WTC11 (cell line): ENCODE measurements around the gene SYNDIG1. TPM values are rescaled to one million over a fixed set of nuclear protein-coding genes. Genes with fewer than 3 reads are reported as not detected.
A peak's percentile ranks its signal among the peaks of the same experiment; 100 is the strongest.

Source experiments
- ATAC-seq: fragments of 200-7000 bp; cut with Tn5 transposase; 2 replicates; pipeline ENCODE4 v1.10.0; 2021; ENCODE audit warnings: mild to moderate bottlenecking, moderate library complexity
- CTCF ChIA-PET: fragments of 300-600 bp; sonication (Branson Sonifier 250); formaldehyde crosslinking; loops from one replicate; lab custom pipeline; 2021; ENCODE audit warnings: antibody characterized with exemption; lab: Charles Lee
- POLR2A ChIA-PET: fragments of 350-600 bp; sonication (Branson Sonifier 250); formaldehyde crosslinking; loops from one replicate; lab custom pipeline; 2021; ENCODE audit warnings: antibody characterized with exemption; lab: Charles Lee
- DNase-seq: peaks from one replicate; pipeline ENCODE4 v3.0.0; 2021; ENCODE audit warnings: low spot score
- H3K27ac Mint-ChIP-seq: 2 replicates; pipeline ENCODE4 v1.8.0; 2021; ENCODE audit warnings: mixed read lengths
- H3K27me3 Mint-ChIP-seq: 2 replicates; pipeline ENCODE4 v1.8.0; 2021; ENCODE audit warnings: low read depth, mild to moderate bottlenecking, moderate library complexity, mixed read lengths
- H3K36me3 Mint-ChIP-seq: 2 replicates; pipeline ENCODE4 v1.8.0; 2021; ENCODE audit warnings: mixed read lengths
- H3K4me1 Mint-ChIP-seq: 2 replicates; pipeline ENCODE4 v1.8.0; 2022; ENCODE audit warnings: mixed read lengths
- H3K4me3 Mint-ChIP-seq: 2 replicates; pipeline ENCODE4 v1.8.0; 2021; ENCODE audit warnings: mild to moderate bottlenecking, moderate library complexity, mixed read lengths
- H3K9me3 Mint-ChIP-seq: 2 replicates; pipeline ENCODE4 v1.8.0; 2021; ENCODE audit warnings: mixed read lengths
- AFF4 ChIP-seq: sonication (generic); formaldehyde crosslinking; IDR thresholded peaks from 2 replicates; pipeline ENCODE4 v1.8.1; 2023; ENCODE audit warnings: mild to moderate bottlenecking, missing genetic modification reagents, borderline replicate concordance
- CBFB ChIP-seq: sonication (generic); formaldehyde crosslinking; IDR thresholded peaks from 2 replicates; pipeline ENCODE4 v1.8.1; 2022; ENCODE audit warnings: mild to moderate bottlenecking, low read depth, missing genetic modification reagents
- E2F4 ChIP-seq: sonication (generic); formaldehyde crosslinking; IDR thresholded peaks from 2 replicates; pipeline ENCODE4 v1.8.1; 2022; ENCODE audit warnings: low read depth, mild to moderate bottlenecking, moderate library complexity, missing genetic modification reagents, borderline replicate concordance
- ELF4 ChIP-seq: sonication (generic); formaldehyde crosslinking; IDR thresholded peaks from 2 replicates; pipeline ENCODE4 v1.8.1; 2022; ENCODE audit warnings: low read depth, mild to moderate bottlenecking, moderate library complexity, missing genetic modification reagents
- ESRRA ChIP-seq: sonication (generic); formaldehyde crosslinking; IDR thresholded peaks from 2 replicates; pipeline ENCODE4 v1.8.1; 2022; ENCODE audit warnings: mild to moderate bottlenecking, missing genetic modification reagents, borderline replicate concordance
- FOXJ3 ChIP-seq: sonication (generic); formaldehyde crosslinking; IDR thresholded peaks from 2 replicates; pipeline ENCODE4 v1.9.0; 2021; ENCODE audit warnings: missing genetic modification reagents, mild to moderate bottlenecking, borderline replicate concordance
- FOXK1 ChIP-seq: sonication (generic); formaldehyde crosslinking; IDR thresholded peaks from 2 replicates; pipeline ENCODE4 v1.8.0; 2022; ENCODE audit warnings: mild to moderate bottlenecking, moderate library complexity, missing genetic modification reagents
- GABPB1 ChIP-seq: sonication (generic); formaldehyde crosslinking; IDR thresholded peaks from 2 replicates; pipeline ENCODE4 v1.8.1; 2023; ENCODE audit warnings: mild to moderate bottlenecking, missing genetic modification reagents
- GRHL2 ChIP-seq: fragments of 250-450 bp; sonication (Bioruptor Pico); IDR thresholded peaks from 2 replicates; pipeline ENCODE4 v1.8.0; 2022; ENCODE audit warnings: mild to moderate bottlenecking, moderate library complexity; ENCODE audit not compliant: insufficient replicate concordance, severe bottlenecking
- MYBL2 ChIP-seq: sonication (generic); formaldehyde crosslinking; IDR thresholded peaks from 2 replicates; pipeline ENCODE4 v1.8.1; 2023; ENCODE audit warnings: mild to moderate bottlenecking, moderate library complexity, missing genetic modification reagents
- NFATC4 ChIP-seq: fragments of 250-450 bp; sonication (Bioruptor Pico); IDR thresholded peaks from 2 replicates; pipeline ENCODE4 v1.9.0; 2021; ENCODE audit warnings: mild to moderate bottlenecking
- NFE2L1 ChIP-seq: sonication (generic); formaldehyde crosslinking; IDR thresholded peaks from 2 replicates; pipeline ENCODE4 v1.8.1; 2023; ENCODE audit warnings: missing genetic modification reagents
- NR3C1 ChIP-seq: sonication (generic); formaldehyde crosslinking; conservative IDR thresholded peaks from 2 replicates; pipeline ENCODE4 v1.8.1; 2023; ENCODE audit warnings: low read depth, mild to moderate bottlenecking, missing genetic modification reagents
- PRRX2 ChIP-seq: fragments of 250-450 bp; sonication (Bioruptor Pico); IDR thresholded peaks from 2 replicates; pipeline ENCODE4 v1.8.0; 2021; ENCODE audit warnings: mild to moderate bottlenecking
- RELA ChIP-seq: sonication (generic); formaldehyde crosslinking; IDR thresholded peaks from 2 replicates; pipeline ENCODE4 v1.8.1; 2022; ENCODE audit warnings: missing genetic modification reagents, mild to moderate bottlenecking, borderline replicate concordance
- SOX15 ChIP-seq: fragments of 250-450 bp; sonication (Bioruptor Pico); IDR thresholded peaks from 2 replicates; pipeline ENCODE4 v1.9.0; 2021; ENCODE audit warnings: mild to moderate bottlenecking
- TCF7 ChIP-seq: sonication (generic); formaldehyde crosslinking; IDR thresholded peaks from 2 replicates; pipeline ENCODE4 v1.8.0; 2022; ENCODE audit warnings: mild to moderate bottlenecking, low read depth, missing genetic modification reagents, moderate library complexity
- TEAD4 ChIP-seq: sonication (generic); formaldehyde crosslinking; IDR thresholded peaks from 2 replicates; pipeline ENCODE4 v1.8.0; 2022; ENCODE audit warnings: mild to moderate bottlenecking, missing genetic modification reagents
- total RNA-seq: library from RNA; stranded (reverse); gene quantifications from 3 replicates; pipeline ENCODE4 v1.2.3, GENCODE V29; 2021
- TF ChIP-seq, protein P1 (sequence below): sonication (generic); formaldehyde crosslinking; IDR thresholded peaks from 2 replicates; pipeline ENCODE4 v1.8.1; 2022; ENCODE audit warnings: low read depth, missing genetic modification reagents, borderline replicate concordance
- TF ChIP-seq, protein P2 (sequence below): sonication (generic); formaldehyde crosslinking; IDR thresholded peaks from 2 replicates; pipeline ENCODE4 v1.8.0; 2022; ENCODE audit warnings: mild to moderate bottlenecking, missing genetic modification reagents
- TF ChIP-seq, protein P3 (sequence below): sonication (generic); formaldehyde crosslinking; conservative IDR thresholded peaks from 2 replicates; pipeline ENCODE4 v1.8.1; 2023; ENCODE audit warnings: mild to moderate bottlenecking, low read depth, missing genetic modification reagents, moderate library complexity
- TF ChIP-seq, protein P4 (sequence below): sonication (generic); formaldehyde crosslinking; IDR thresholded peaks from 2 replicates; pipeline ENCODE4 v1.8.1; 2022; ENCODE audit warnings: mild to moderate bottlenecking, moderate library complexity, missing genetic modification reagents

SYNDIG1 gene
- total RNA-seq, 1 experiment from 2014 or later: 6.4 TPM

DNA sequence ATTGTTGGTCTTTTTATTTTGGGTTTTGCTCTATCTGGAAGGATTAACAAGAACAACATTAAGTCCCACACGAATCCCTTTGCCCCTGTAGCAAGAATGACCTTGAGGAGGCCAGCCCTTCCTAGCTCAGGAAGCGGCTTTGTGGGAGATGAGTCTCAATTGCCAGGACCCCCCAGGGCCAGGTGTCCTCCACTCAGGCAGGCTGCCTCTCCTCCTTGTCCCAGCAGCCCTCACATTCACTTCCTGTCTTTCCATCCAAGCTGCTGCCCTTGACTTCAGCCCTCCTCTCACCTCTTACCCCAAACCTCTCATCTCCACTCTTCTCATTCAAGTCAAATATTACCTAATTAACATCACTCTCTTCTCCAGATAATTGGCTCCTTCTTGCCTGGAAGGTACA lies 22.6 kb upstream of the SYNDIG1 start (continued):
- TF ChIP-seq, protein P1, sequence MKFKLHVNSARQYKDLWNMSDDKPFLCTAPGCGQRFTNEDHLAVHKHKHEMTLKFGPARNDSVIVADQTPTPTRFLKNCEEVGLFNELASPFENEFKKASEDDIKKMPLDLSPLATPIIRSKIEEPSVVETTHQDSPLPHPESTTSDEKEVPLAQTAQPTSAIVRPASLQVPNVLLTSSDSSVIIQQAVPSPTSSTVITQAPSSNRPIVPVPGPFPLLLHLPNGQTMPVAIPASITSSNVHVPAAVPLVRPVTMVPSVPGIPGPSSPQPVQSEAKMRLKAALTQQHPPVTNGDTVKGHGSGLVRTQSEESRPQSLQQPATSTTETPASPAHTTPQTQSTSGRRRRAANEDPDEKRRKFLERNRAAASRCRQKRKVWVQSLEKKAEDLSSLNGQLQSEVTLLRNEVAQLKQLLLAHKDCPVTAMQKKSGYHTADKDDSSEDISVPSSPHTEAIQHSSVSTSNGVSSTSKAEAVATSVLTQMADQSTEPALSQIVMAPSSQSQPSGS (CRISPR knock-in tag): no peak
- no peak for TF ChIP-seq AFF4

GRCh38 chr20:24448170-24448569 lies 21.3 kb upstream of the SYNDIG1 start:
- ATAC-seq (peak; percentile 5), DNase-seq (no peak)
- Mint-ChIP-seq H3K9me3 (no peaks in the 10 kb centered on the region), H3K4me1 (peaks cover 54% of the 10 kb centered on the region), H3K4me3 (no peak overlapping the region), H3K36me3 (no peaks in the 10 kb centered on the region), H3K27ac (no peak overlapping the region), H3K27me3 (peaks cover 7% of the 10 kb centered on the region)
- CTCF ChIA-PET: interaction anchor here (1.1 to 1.4 kb wide), 4 partner anchors 17 to 287 kb away, joined by 3 to 5 read pairs (median 3); partner anchors contain the start of gene SYNDIG1
- POLR2A ChIA-PET: interaction anchor here (0.5 kb wide), 1 partner anchor 130 kb away, joined by 3 read pairs; no protein-coding TSS in a partner anchor
- TF ChIP-seq TEAD4 (CRISPR knock-in tag) (no peak), MYBL2 (CRISPR knock-in tag) (no peak), PRRX2 (CRISPR knock-in tag) (no peak), NFE2L1 (CRISPR knock-in tag) (no peak), NR3C1 (CRISPR knock-in tag) (no peak), RELA (no peak), GRHL2 (CRISPR knock-in tag) (no peak), ELF4 (CRISPR knock-in tag) (no peak), FOXK1 (CRISPR knock-in tag) (no peak), SOX15 (CRISPR knock-in tag) (no peak)

- no peak overlapping the region for H3K4me3 Mint-ChIP-seq
- no peak for ATAC-seq
- CTCF ChIA-PET: no interaction called here
- no peaks in the 10 kb centered on the region for H3K9me3 Mint-ChIP-seq
- H3K27me3 Mint-ChIP-seq: peaks cover 7% of the 10 kb centered on the region
- POLR2A ChIA-PET: no interaction called here
- no peak overlapping the region for H3K27ac Mint-ChIP-seq
- H3K36me3 Mint-ChIP-seq: no peaks in the 10 kb centered on the region
- DNase-seq: no peak
- H3K4me1 Mint-ChIP-seq: peaks cover 51% of the 10 kb centered on the region
- TF ChIP-seq, protein P2, sequence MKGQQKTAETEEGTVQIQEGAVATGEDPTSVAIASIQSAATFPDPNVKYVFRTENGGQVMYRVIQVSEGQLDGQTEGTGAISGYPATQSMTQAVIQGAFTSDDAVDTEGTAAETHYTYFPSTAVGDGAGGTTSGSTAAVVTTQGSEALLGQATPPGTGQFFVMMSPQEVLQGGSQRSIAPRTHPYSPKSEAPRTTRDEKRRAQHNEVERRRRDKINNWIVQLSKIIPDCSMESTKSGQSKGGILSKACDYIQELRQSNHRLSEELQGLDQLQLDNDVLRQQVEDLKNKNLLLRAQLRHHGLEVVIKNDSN (CRISPR knock-in tag): no peak
- TF ChIP-seq, protein P3, sequence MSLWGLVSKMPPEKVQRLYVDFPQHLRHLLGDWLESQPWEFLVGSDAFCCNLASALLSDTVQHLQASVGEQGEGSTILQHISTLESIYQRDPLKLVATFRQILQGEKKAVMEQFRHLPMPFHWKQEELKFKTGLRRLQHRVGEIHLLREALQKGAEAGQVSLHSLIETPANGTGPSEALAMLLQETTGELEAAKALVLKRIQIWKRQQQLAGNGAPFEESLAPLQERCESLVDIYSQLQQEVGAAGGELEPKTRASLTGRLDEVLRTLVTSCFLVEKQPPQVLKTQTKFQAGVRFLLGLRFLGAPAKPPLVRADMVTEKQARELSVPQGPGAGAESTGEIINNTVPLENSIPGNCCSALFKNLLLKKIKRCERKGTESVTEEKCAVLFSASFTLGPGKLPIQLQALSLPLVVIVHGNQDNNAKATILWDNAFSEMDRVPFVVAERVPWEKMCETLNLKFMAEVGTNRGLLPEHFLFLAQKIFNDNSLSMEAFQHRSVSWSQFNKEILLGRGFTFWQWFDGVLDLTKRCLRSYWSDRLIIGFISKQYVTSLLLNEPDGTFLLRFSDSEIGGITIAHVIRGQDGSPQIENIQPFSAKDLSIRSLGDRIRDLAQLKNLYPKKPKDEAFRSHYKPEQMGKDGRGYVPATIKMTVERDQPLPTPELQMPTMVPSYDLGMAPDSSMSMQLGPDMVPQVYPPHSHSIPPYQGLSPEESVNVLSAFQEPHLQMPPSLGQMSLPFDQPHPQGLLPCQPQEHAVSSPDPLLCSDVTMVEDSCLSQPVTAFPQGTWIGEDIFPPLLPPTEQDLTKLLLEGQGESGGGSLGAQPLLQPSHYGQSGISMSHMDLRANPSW: no peak
- no peak for TF ChIP-seq ESRRA
- no peak for TF ChIP-seq CBFB (CRISPR knock-in tag)
- TF ChIP-seq TCF7 (CRISPR knock-in tag): no peak
- TF ChIP-seq E2F4 (CRISPR knock-in tag): no peak
- TF ChIP-seq, protein P4, sequence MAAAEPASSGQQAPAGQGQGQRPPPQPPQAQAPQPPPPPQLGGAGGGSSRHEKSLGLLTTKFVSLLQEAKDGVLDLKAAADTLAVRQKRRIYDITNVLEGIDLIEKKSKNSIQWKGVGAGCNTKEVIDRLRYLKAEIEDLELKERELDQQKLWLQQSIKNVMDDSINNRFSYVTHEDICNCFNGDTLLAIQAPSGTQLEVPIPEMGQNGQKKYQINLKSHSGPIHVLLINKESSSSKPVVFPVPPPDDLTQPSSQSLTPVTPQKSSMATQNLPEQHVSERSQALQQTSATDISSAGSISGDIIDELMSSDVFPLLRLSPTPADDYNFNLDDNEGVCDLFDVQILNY (CRISPR knock-in tag): no peak
- TF ChIP-seq NFATC4: no peak
- no peak for TF ChIP-seq NFE2L1 (CRISPR knock-in tag)
- TF ChIP-seq FOXJ3: no peak
- TF ChIP-seq GABPB1 (CRISPR knock-in tag): no peak
Measured at GRCh38 chr20:24449026-24449720, 20.3 kb upstream of the SYNDIG1 start.
